ENCODE data around the gene ROBO1.

Gene ROBO1

GRCh38 chr3:78827618-78828017 is 940.2 kb downstream of the ROBO1 start:
- no peaks in the 10 kb centered on the region for H3K36me3 Mint-ChIP-seq (ENCODE audit: low read depth)
- no peak overlapping the region for H3K4me3 Mint-ChIP-seq
- H3K4me1 Mint-ChIP-seq (ENCODE audit: low read depth) = no peaks in the 10 kb centered on the region
- no peaks in the 10 kb centered on the region for H3K27me3 Mint-ChIP-seq
- peaks cover 11% of the 10 kb centered on the region for H3K9me3 Mint-ChIP-seq
- H3K27ac Mint-ChIP-seq = no peak overlapping the region
- DNase-seq = no peak

- Mint-ChIP-seq H3K36me3 (ENCODE audit: low read depth) (no peaks in the 10 kb centered on the region), H3K27me3 (no peaks in the 10 kb centered on the region), H3K4me3 (no peak overlapping the region), H3K4me1 (ENCODE audit: low read depth) (no peaks in the 10 kb centered on the region), H3K27ac (no peak overlapping the region), H3K9me3 (peaks cover 11% of the 10 kb centered on the region)
- no peak for DNase-seq
Observed at GRCh38 chr3:78825858-78826215, 942.0 kb downstream of the ROBO1 start.

GRCh38 chr3:78825118-78825857 is 942.5 kb downstream of the ROBO1 start:
- Mint-ChIP-seq H3K27ac (no peak overlapping the region), H3K36me3 (ENCODE audit: low read depth) (no peaks in the 10 kb centered on the region), H3K4me1 (ENCODE audit: low read depth) (no peaks in the 10 kb centered on the region), H3K27me3 (no peaks in the 10 kb centered on the region), H3K9me3 (peaks cover 8% of the 10 kb centered on the region), H3K4me3 (no peak overlapping the region)
- DNase-seq = no peak

- H3K4me1 Mint-ChIP-seq (ENCODE audit: low read depth) = no peaks in the 10 kb centered on the region
- H3K27me3 Mint-ChIP-seq = no peaks in the 10 kb centered on the region
- no peak for DNase-seq
- no peaks in the 10 kb centered on the region for H3K36me3 Mint-ChIP-seq (ENCODE audit: low read depth)
- no peak overlapping the region for H3K27ac Mint-ChIP-seq
- H3K9me3 Mint-ChIP-seq = peaks cover 6% of the 10 kb centered on the region
- H3K4me3 Mint-ChIP-seq = no peak overlapping the region
Observed at GRCh38 chr3:78823859-78824258, 943.9 kb downstream of the ROBO1 start.

- Mint-ChIP-seq H3K36me3 (ENCODE audit: low read depth) (no peaks in the 10 kb centered on the region), H3K4me1 (ENCODE audit: low read depth) (no peaks in the 10 kb centered on the region), H3K9me3 (peaks cover 6% of the 10 kb centered on the region), H3K4me3 (no peak overlapping the region), H3K27me3 (no peaks in the 10 kb centered on the region), H3K27ac (no peak overlapping the region)
- DNase-seq = no peak
Observed at GRCh38 chr3:78823434-78823833, 944.4 kb downstream of the ROBO1 start.

- H3K27me3 Mint-ChIP-seq = no peaks in the 10 kb centered on the region
- peaks cover 4% of the 10 kb centered on the region for H3K9me3 Mint-ChIP-seq
- no peak for DNase-seq
- H3K4me1 Mint-ChIP-seq (ENCODE audit: low read depth) = no peaks in the 10 kb centered on the region
- no peaks in the 10 kb centered on the region for H3K36me3 Mint-ChIP-seq (ENCODE audit: low read depth)
- H3K27ac Mint-ChIP-seq = no peak overlapping the region
- H3K4me3 Mint-ChIP-seq = no peak overlapping the region
Observed at GRCh38 chr3:78822726-78823125, 945.1 kb downstream of the ROBO1 start.

GRCh38 chr3:78820542-78820941 is 947.3 kb downstream of the ROBO1 start:
- Mint-ChIP-seq H3K4me3 (no peak overlapping the region), H3K36me3 (ENCODE audit: low read depth) (no peaks in the 10 kb centered on the region), H3K27ac (no peak overlapping the region), H3K27me3 (no peaks in the 10 kb centered on the region), H3K9me3 (no peaks in the 10 kb centered on the region), H3K4me1 (ENCODE audit: low read depth) (no peaks in the 10 kb centered on the region)
- DNase-seq = no peak

- no peak overlapping the region for H3K27ac Mint-ChIP-seq
- H3K9me3 Mint-ChIP-seq = no peaks in the 10 kb centered on the region
- H3K4me1 Mint-ChIP-seq (ENCODE audit: low read depth) = no peaks in the 10 kb centered on the region
- H3K27me3 Mint-ChIP-seq = no peaks in the 10 kb centered on the region
- no peak overlapping the region for H3K4me3 Mint-ChIP-seq
- no peak for DNase-seq
- H3K36me3 Mint-ChIP-seq (ENCODE audit: low read depth) = no peaks in the 10 kb centered on the region
Observed at GRCh38 chr3:78818161-78818985, 949.4 kb downstream of the ROBO1 start.

- no peak overlapping the region for H3K4me3 Mint-ChIP-seq
- no peaks in the 10 kb centered on the region for H3K9me3 Mint-ChIP-seq
- no peaks in the 10 kb centered on the region for H3K36me3 Mint-ChIP-seq (ENCODE audit: low read depth)
- H3K27ac Mint-ChIP-seq = no peak overlapping the region
- H3K27me3 Mint-ChIP-seq = no peaks in the 10 kb centered on the region
- H3K4me1 Mint-ChIP-seq (ENCODE audit: low read depth) = no peaks in the 10 kb centered on the region
- DNase-seq = no peak
Observed at GRCh38 chr3:78814893-78815562, 952.8 kb downstream of the ROBO1 start.

GRCh38 chr3:78812166-78812565 is 955.6 kb downstream of the ROBO1 start:
- Mint-ChIP-seq H3K9me3 (peaks cover 6% of the 10 kb centered on the region), H3K36me3 (ENCODE audit: low read depth) (no peaks in the 10 kb centered on the region), H3K4me3 (no peak overlapping the region), H3K27me3 (no peaks in the 10 kb centered on the region), H3K4me1 (ENCODE audit: low read depth) (no peaks in the 10 kb centered on the region), H3K27ac (no peak overlapping the region)
- no peak for DNase-seq

GRCh38 chr3:78809966-78810365 is 957.8 kb downstream of the ROBO1 start:
- Mint-ChIP-seq H3K27me3 (no peaks in the 10 kb centered on the region), H3K4me1 (ENCODE audit: low read depth) (no peaks in the 10 kb centered on the region), H3K9me3 (peaks cover 6% of the 10 kb centered on the region), H3K4me3 (no peak overlapping the region), H3K27ac (no peak overlapping the region), H3K36me3 (ENCODE audit: low read depth) (no peaks in the 10 kb centered on the region)
- DNase-seq = no peak

GRCh38 chr3:78804251-78805037 is 963.4 kb downstream of the ROBO1 start:
- Mint-ChIP-seq H3K27ac (no peak overlapping the region), H3K9me3 (peaks cover 14% of the 10 kb centered on the region), H3K27me3 (no peaks in the 10 kb centered on the region), H3K36me3 (ENCODE audit: low read depth) (no peaks in the 10 kb centered on the region), H3K4me1 (ENCODE audit: low read depth) (no peaks in the 10 kb centered on the region), H3K4me3 (no peak overlapping the region)
- no peak for DNase-seq

GRCh38 chr3:78802562-78802930 is 965.3 kb downstream of the ROBO1 start:
- Mint-ChIP-seq H3K27ac (no peak overlapping the region), H3K9me3 (peaks cover 13% of the 10 kb centered on the region), H3K27me3 (no peaks in the 10 kb centered on the region), H3K4me3 (no peak overlapping the region), H3K36me3 (ENCODE audit: low read depth) (no peaks in the 10 kb centered on the region), H3K4me1 (ENCODE audit: low read depth) (no peaks in the 10 kb centered on the region)
- no peak for DNase-seq

GRCh38 chr3:78801926-78802561 is 965.8 kb downstream of the ROBO1 start:
- H3K4me1 Mint-ChIP-seq (ENCODE audit: low read depth) = no peaks in the 10 kb centered on the region
- no peak overlapping the region for H3K4me3 Mint-ChIP-seq
- no peak overlapping the region for H3K27ac Mint-ChIP-seq
- no peak for DNase-seq
- H3K36me3 Mint-ChIP-seq (ENCODE audit: low read depth) = no peaks in the 10 kb centered on the region
- H3K9me3 Mint-ChIP-seq = peaks cover 11% of the 10 kb centered on the region
- no peaks in the 10 kb centered on the region for H3K27me3 Mint-ChIP-seq

All from activated T-cell treated with anti-CD3 and anti-CD28 coated beads, Interleukin-2, amount 50 U/mL, for 24 hours (primary cell).